GM12878 (cell line): ENCODE results near the gene DAZAP1. TPM values are rescaled to one million over a fixed set of nuclear protein-coding genes. Genes with fewer than 3 reads are reported as not detected.

Experiments used
- CBX5 ChIP-seq: sonication (generic); IDR thresholded peaks from 2 replicates; pipeline ENCODE4 v1.6.1; 2016; ENCODE audit warnings: low read depth, moderate library complexity, mild to moderate bottlenecking, inconsistent platforms
- JUNB ChIP-seq: IDR thresholded peaks from 2 replicates; pipeline ENCODE4 v1.6.1; 2016; ENCODE audit warnings: antibody characterized with exemption, mild to moderate bottlenecking
- NR2C2 ChIP-seq: IDR thresholded peaks from 2 replicates; pipeline ENCODE4 v1.6.1; 2011; ENCODE audit warnings: borderline replicate concordance, low read depth; ENCODE audit not compliant: control insufficient read depth, insufficient read length
- RELA ChIP-seq: fragments of 450-650 bp; IDR thresholded peaks from 2 replicates; pipeline ENCODE4 v1.8.0; 2014; ENCODE audit warnings: borderline replicate concordance; ENCODE audit not compliant: partially characterized antibody
- STAT3 ChIP-seq: IDR thresholded peaks from 2 replicates; pipeline ENCODE4 v1.6.1; 2011; ENCODE audit warnings: low read depth, low read length, improper control_type of control experiment
- SUPT20H ChIP-seq: IDR thresholded peaks from 2 replicates; pipeline ENCODE4 v1.6.1; 2011; ENCODE audit warnings: low read depth, mild to moderate bottlenecking, low read length, moderate library complexity, borderline replicate concordance; ENCODE audit not compliant: control insufficient read depth
- ZNF384 ChIP-seq: IDR thresholded peaks from 2 replicates; pipeline ENCODE4 v1.6.1; 2012; ENCODE audit warnings: low read depth, mild to moderate bottlenecking, low read length, improper control_type of control experiment, borderline replicate concordance
- polyA plus RNA-seq, 11 experiments: library from polyadenylated mRNA; depleted of rRNA in 4 of 11; unstranded in 6 of 11; stranded (reverse) in 5 of 11; fragments of >200 nt; fragmentation: Nextera tagmentation in 4 of 11; fragmentation: Illumina TruSeq in 1 of 11; extraction: Ambion mirVana in 4 of 11; extraction: Trizol in 1 of 11; gene quantifications; 1 replicate in 1 of 11; 2 replicates in 10 of 11; pipeline versions ENCODE4 v1.2.1 to v1.2.3, GENCODE V29; 2011 to 2016; ENCODE audit warnings: inconsistent platforms in 2 of 11, missing spikeins in 2 of 11, low read depth in 1 of 11
- total RNA-seq, 4 experiments: library from RNA; depleted of rRNA in 3 of 4; stranded (reverse); fragments of >200 nt in 3 of 4; fragmentation: Illumina TruSeq in 1 of 4; extraction: Trizol in 1 of 4; gene quantifications; 2 replicates each; pipeline versions ENCODE4 v1.2.1 to v1.2.3, GENCODE V29; 2013 to 2021
- TF ChIP-seq, protein P1 (sequence below): IDR thresholded peaks from 2 replicates; pipeline ENCODE4 v1.6.1; 2012; ENCODE audit warnings: low read depth, low read length, improper control_type of control experiment
- TF ChIP-seq, protein P2 (sequence below): fragments of 450-650 bp; IDR thresholded peaks from 2 replicates; pipeline ENCODE4 v1.6.1; 2017; ENCODE audit warnings: mild to moderate bottlenecking, moderate library complexity
- TF ChIP-seq, protein P3 (sequence below): fragments of 150-350 bp; IDR thresholded peaks from 2 replicates; pipeline ENCODE4 v1.6.1; 2014; ENCODE audit warnings: mild to moderate bottlenecking, low read depth, low read length
- TF ChIP-seq, protein P4 (sequence below): fragments of 450-650 bp; IDR thresholded peaks from 2 replicates; pipeline ENCODE4 v1.6.1; 2017; ENCODE audit warnings: mild to moderate bottlenecking

The DAZAP1 gene
- total and polyA plus RNA-seq, 10 of the 15 experiments (the other 5 are each of a cell fraction or from before 2014, with no cell fraction given) = 9.9 to 240 (median 92.3) TPM

DNA sequence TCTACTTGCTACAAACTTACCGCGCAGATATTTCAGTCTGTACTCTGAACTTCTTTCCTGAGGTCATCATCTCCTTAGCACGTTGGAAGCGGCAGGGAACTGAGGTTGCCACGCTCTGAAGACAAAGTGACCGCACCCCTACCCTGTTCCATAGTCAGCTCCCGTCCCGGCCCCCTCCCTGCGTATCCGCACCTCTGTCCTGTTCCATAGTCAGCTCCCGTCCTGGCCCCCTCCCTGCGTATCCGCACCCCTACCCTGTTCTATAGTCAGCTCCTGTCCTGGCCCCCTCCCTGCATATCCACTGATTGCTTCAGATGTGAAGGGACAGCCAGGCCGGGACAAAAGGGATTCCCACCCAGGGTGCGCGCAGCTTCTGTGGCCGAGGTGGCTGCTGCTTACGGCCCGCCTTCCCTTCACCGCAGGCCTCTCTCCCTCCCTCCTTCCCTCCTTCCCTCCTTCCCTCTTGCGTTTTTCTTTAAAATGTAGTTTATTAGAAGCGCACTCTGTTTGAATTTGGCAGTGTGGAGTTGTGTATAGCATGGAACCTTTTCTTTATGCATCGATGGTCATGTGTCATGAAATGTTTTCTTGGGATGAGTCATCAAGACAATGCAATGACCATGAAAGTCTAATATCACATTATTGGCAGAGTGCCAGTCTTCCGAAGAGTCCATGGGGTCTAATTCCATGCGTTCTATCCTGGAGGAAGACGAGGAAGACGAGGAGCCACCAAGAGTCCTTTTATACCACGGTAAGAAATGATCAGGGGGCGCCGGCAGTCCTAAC is 45.6 kb upstream of the DAZAP1 start (continued):
- TF ChIP-seq, protein P1, sequence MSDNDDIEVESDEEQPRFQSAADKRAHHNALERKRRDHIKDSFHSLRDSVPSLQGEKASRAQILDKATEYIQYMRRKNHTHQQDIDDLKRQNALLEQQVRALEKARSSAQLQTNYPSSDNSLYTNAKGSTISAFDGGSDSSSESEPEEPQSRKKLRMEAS = no peak
- TF ChIP-seq RELA = no peak
- TF ChIP-seq CBX5 = no peak
- no peak for TF ChIP-seq NR2C2
- TF ChIP-seq ZNF384 = no peak
- TF ChIP-seq, protein P2, sequence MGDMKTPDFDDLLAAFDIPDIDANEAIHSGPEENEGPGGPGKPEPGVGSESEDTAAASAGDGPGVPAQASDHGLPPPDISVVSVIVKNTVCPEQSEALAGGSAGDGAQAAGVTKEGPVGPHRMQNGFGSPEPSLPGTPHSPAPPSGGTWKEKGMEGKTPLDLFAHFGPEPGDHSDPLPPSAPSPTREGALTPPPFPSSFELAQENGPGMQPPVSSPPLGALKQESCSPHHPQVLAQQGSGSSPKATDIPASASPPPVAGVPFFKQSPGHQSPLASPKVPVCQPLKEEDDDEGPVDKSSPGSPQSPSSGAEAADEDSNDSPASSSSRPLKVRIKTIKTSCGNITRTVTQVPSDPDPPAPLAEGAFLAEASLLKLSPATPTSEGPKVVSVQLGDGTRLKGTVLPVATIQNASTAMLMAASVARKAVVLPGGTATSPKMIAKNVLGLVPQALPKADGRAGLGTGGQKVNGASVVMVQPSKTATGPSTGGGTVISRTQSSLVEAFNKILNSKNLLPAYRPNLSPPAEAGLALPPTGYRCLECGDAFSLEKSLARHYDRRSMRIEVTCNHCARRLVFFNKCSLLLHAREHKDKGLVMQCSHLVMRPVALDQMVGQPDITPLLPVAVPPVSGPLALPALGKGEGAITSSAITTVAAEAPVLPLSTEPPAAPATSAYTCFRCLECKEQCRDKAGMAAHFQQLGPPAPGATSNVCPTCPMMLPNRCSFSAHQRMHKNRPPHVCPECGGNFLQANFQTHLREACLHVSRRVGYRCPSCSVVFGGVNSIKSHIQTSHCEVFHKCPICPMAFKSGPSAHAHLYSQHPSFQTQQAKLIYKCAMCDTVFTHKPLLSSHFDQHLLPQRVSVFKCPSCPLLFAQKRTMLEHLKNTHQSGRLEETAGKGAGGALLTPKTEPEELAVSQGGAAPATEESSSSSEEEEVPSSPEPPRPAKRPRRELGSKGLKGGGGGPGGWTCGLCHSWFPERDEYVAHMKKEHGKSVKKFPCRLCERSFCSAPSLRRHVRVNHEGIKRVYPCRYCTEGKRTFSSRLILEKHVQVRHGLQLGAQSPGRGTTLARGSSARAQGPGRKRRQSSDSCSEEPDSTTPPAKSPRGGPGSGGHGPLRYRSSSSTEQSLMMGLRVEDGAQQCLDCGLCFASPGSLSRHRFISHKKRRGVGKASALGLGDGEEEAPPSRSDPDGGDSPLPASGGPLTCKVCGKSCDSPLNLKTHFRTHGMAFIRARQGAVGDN = no peak
- TF ChIP-seq, protein P3, sequence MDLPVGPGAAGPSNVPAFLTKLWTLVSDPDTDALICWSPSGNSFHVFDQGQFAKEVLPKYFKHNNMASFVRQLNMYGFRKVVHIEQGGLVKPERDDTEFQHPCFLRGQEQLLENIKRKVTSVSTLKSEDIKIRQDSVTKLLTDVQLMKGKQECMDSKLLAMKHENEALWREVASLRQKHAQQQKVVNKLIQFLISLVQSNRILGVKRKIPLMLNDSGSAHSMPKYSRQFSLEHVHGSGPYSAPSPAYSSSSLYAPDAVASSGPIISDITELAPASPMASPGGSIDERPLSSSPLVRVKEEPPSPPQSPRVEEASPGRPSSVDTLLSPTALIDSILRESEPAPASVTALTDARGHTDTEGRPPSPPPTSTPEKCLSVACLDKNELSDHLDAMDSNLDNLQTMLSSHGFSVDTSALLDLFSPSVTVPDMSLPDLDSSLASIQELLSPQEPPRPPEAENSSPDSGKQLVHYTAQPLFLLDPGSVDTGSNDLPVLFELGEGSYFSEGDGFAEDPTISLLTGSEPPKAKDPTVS = no peak
- TF ChIP-seq, protein P4, sequence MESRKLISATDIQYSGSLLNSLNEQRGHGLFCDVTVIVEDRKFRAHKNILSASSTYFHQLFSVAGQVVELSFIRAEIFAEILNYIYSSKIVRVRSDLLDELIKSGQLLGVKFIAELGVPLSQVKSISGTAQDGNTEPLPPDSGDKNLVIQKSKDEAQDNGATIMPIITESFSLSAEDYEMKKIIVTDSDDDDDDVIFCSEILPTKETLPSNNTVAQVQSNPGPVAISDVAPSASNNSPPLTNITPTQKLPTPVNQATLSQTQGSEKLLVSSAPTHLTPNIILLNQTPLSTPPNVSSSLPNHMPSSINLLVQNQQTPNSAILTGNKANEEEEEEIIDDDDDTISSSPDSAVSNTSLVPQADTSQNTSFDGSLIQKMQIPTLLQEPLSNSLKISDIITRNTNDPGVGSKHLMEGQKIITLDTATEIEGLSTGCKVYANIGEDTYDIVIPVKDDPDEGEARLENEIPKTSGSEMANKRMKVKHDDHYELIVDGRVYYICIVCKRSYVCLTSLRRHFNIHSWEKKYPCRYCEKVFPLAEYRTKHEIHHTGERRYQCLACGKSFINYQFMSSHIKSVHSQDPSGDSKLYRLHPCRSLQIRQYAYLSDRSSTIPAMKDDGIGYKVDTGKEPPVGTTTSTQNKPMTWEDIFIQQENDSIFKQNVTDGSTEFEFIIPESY = no peak
- no peak for TF ChIP-seq STAT3
- TF ChIP-seq JUNB = peak; percentile 66
- no peak for TF ChIP-seq SUPT20H
